Heart left ventricle (tissue), 13 donors: ENCODE data around the gene PGAP1.

Experiments
- CTCF ChIP-seq, 12 donors: fragments of 200-600 bp; sonication (generic) in 4 of 12; IDR thresholded peaks; one replicate each; pipeline versions ENCODE4 v1.5.0 to v1.8.0; 2018 to 2022; ENCODE audit warnings: antibody characterized with exemption in 12 of 12, mild to moderate bottlenecking in 5 of 12
- POLR2A ChIP-seq, 2 donors: fragments of 450-650 bp; IDR thresholded peaks; one replicate each; pipeline ENCODE4 v1.6.1; 2017; ENCODE audit warnings: antibody characterized with exemption in 2 of 2, mild to moderate bottlenecking in 2 of 2, moderate library complexity in 2 of 2
- donor health status: ischemic (EF 13 %, LVEDD 7.1; RV severe dilation, severe dysfunction).
- donor health status: DM: no; HTN: yes; CAD: no.
- donor health status: DM: no; HTN: no; CAD: no.
- donor health status: ischemic (EF 25% LVEDD 6.9; RV normal size, moderate dysfunction).
- donor health status: ischemic (EF 25% LVEDD 5.7; RV mildly dilated, moderate dysfunction).
- donor health status: ischemic (EF 35%, LVEDD 5.7; RV mildly dilated, moderate dysfunction).
- donor health status: nonischemic (EF 11% LVEDD 7.7; RV severe dilation, severe dysfunction).
- donor health status: DM: yes; HTN: yes; CAD: no.
- donor health status: PGD.
- donor health status: ischemic (EF 29% LVEDD 5.4; RV normal size, mild dysfunction).
- donor health status: nonischemic (EF 23%, LVEDD 6.1; RV moderate dilation, normal function).

- TF ChIP-seq CTCF (IDR thresholded peaks at IDR 0.05) (no peak), POLR2A (IDR thresholded peaks at IDR 0.05) (no peak)
Observed at GRCh38 chr2:196792865-196793264, 133.6 kb downstream of the PGAP1 start.
